Tibial artery (tissue), 4 donors: Measurements from ENCODE around the gene ANO1.

Experiments used
- DNase-seq, 2 donors: peaks; one replicate each; pipeline ENCODE4 v3.0.0-alpha.2; 2019
- H3K27ac ChIP-seq, 2 donors: fragments of 200-600 bp; sonication (generic) in 1 of 2; 1 replicate in 1 of 2; 2 replicates in 1 of 2; pipeline ENCODE4 v1.5.1; 2018 to 2019; ENCODE audit warnings: mild to moderate bottlenecking in 1 of 2
- H3K27me3 ChIP-seq, 2 donors: fragments of 200-600 bp; sonication (generic) in 1 of 2; one replicate each; pipeline versions ENCODE4 v1.5.1 to v1.6.0; 2016 to 2019
- H3K36me3 ChIP-seq, 3 donors: fragments of 200-600 bp; sonication (generic) in 2 of 3; one replicate each; pipeline ENCODE4 v1.5.1; 2016 to 2019; ENCODE audit warnings: mild to moderate bottlenecking in 2 of 3
- H3K4me1 ChIP-seq, 4 donors: fragments of 200-600 bp; sonication (generic) in 2 of 4; 1 replicate in 3 of 4; 2 replicates in 1 of 4; pipeline ENCODE4 v1.5.1; 2016 to 2019
- H3K4me3 ChIP-seq, 2 donors: fragments of 200-600 bp; sonication (generic) in 1 of 2; 1 replicate in 1 of 2; 2 replicates in 1 of 2; pipeline ENCODE4 v1.5.1; 2018 to 2019; ENCODE audit warnings: mild to moderate bottlenecking in 2 of 2
- H3K9me3 ChIP-seq, 3 donors: fragments of 200-600 bp; sonication (generic) in 1 of 3; one replicate each; pipeline ENCODE4 v1.5.1; 2016 to 2019
- CTCF ChIP-seq, 2 experiments: fragments of 200-600 bp in 1 of 2; fragments of 450-650 bp in 1 of 2; IDR thresholded peaks; one replicate each; pipeline ENCODE4 v1.5.1; 2017 to 2019; ENCODE audit warnings: antibody characterized with exemption in 2 of 2, mild to moderate bottlenecking in 1 of 2, moderate library complexity in 1 of 2
- intact Hi-C: fragments of 100-400 bp; cut with DNase I; formaldehyde crosslinking; loops from one replicate; pipeline ENCODE4 v1.15.0; 2023; ENCODE audit warnings: low total_unique reads

The ANO1 gene

DNA sequence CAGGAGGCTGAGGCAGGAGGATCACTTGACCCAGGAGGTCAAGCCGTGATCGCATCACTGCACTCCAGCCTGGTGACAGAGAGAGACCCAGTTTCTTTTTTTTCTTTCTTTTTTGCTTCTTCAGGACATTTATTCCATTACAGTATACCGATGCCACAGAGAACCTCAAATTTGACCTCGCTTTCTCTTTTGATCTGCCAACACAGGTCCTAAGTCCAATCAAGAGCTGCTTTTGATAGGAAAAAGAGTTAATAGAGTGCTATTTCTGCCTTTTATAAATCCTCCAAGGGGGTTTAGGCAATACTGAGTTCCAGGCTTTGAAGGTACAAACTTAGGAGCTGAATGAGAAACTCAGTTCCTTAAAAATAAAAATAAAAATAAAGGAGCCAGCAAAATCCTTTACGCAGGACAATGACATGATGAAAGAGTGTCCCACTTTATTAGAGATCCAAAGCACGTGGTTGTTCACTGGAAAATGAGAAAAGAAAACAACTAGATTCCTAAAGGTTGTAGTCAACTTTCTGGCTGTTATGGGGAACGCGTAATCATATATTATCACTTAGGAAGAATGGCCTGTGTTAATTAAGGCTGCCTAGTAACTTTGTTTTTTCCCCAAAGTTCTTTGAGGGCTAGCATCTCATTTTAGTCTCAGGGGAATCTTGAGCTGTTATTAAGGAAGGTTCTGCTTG is 152.2 kb downstream of the ANO1 start:
- H3K27ac ChIP-seq: no peak overlapping the region
- no peak for TF ChIP-seq CTCF (IDR thresholded peaks at IDR 0.05)
- no peaks in the 10 kb centered on the region for H3K9me3 ChIP-seq
- peaks cover 0 to 15% (median 4%) of the 10 kb centered on the region in 4 donors for H3K4me1 ChIP-seq
- no peaks in the 10 kb centered on the region for H3K36me3 ChIP-seq
- intact Hi-C loops: no loop called here
- H3K4me3 ChIP-seq: no peak overlapping the region
- no peaks in the 10 kb centered on the region for H3K27me3 ChIP-seq
- DNase-seq: no peak

DNA sequence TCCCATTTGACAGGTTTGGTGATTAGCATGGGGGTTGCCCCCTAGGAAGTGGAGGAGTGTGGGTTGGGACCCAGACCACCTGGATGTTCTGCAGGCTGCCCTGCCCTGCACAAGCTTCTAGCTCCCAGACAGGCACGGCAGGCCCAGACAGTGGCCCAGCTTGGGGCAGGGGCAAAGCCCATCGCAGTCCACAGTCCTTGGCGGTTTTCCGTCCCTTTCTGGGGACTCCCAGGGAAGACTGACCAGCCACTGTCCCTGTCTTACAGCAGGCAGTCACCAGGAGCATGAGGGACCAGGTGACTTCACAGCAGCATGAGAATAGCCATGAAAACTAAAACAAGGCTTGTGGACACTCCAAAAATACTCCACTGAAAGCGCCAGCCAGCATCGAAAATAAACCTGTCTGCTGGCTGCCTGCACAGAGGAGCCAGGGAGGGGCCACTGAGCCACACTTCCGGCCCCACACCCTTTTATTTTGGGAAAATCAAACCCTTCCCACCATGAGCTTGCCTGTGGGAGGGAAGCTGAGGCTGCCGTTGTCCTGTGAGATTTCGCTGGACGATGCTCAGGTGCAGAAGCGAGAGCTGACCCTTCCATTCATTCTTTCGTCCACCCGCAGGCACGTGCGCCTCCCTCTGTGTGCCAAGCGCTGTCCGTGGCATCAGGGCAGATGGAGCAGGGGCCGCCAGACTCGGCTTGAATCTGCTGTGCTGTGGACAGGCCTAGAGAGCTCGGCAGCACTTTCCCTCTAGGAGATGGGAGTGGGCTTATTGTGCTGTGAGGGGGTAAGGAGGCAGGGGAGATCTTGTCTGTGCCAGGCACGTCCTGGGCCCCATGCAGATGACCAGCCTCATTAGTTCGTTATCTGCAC is 153.0 kb downstream of the ANO1 start:
- no peaks in the 10 kb centered on the region for H3K27me3 ChIP-seq
- no peak for DNase-seq
- TF ChIP-seq CTCF (IDR thresholded peaks at IDR 0.05): no peak
- H3K4me1 ChIP-seq: peaks cover 0 to 15% (median 4%) of the 10 kb centered on the region in 4 donors
- no peaks in the 10 kb centered on the region for H3K9me3 ChIP-seq
- no peak overlapping the region for H3K4me3 ChIP-seq
- no peaks in the 10 kb centered on the region for H3K36me3 ChIP-seq
- H3K27ac ChIP-seq: no peak overlapping the region
- intact Hi-C loops: no loop called here

DNA sequence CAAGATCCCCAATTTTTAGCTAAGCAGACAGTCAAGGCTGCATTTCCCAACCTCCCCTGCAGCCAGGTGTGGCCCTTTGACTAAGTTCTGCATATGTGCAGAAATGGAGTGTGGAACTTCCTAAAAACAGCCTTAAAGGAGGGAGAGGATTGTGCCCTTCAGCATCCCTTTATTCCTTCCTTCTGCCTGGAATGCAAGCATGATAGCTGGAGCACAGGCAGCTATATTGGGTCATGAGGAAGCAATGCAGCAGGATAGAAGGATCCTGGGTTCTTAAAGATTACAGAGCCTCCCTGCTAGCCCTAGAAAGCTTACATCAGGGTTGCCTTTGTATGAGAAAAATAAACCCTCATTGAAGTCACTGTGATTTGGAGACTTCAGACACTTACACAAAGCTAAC is 154.9 kb downstream of the ANO1 start:
- Histone ChIP-seq H3K4me1 (peaks cover 0 to 15% (median 4%) of the 10 kb centered on the region in 4 donors), H3K9me3 (no peaks in the 10 kb centered on the region), H3K27ac (no peak overlapping the region), H3K27me3 (no peaks in the 10 kb centered on the region), H3K4me3 (no peak overlapping the region), H3K36me3 (no peaks in the 10 kb centered on the region)
- no peak for DNase-seq
- intact Hi-C loops: no loop called here
- TF ChIP-seq CTCF (IDR thresholded peaks at IDR 0.05): no peak

- Histone ChIP-seq H3K27me3 (no peaks in the 10 kb centered on the region), H3K36me3 (no peaks in the 10 kb centered on the region), H3K9me3 (no peaks in the 10 kb centered on the region), H3K4me3 (no peak overlapping the region), H3K4me1 (peaks cover 0 to 15% (median 4%) of the 10 kb centered on the region in 4 donors), H3K27ac (no peak overlapping the region)
- no peak for DNase-seq
- intact Hi-C loops: no loop called here
- TF ChIP-seq CTCF (IDR thresholded peaks at IDR 0.05): no peak
Measured at GRCh38 chr11:70233511-70233934, 155.4 kb downstream of the ANO1 start.

DNA sequence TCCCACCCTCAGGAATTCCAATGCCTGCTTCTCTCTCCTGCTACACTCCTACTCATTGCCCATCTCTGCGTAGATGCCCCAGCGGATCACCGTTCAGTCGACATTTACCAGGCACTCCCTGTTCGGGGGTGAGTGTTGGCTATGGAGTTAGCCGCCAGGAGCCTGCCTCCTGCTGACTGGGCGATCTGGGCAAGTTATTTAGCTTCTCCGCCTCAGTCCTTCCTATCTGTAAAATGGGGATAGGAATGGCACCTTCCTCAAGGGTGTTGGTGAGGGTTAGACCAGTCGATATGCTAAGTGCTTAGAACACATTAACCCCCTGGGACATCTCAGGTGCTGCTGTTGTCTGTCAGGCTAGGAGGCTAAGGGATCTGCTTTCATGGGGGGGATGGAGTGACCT is 155.8 kb downstream of the ANO1 start:
- no peak for TF ChIP-seq CTCF (IDR thresholded peaks at IDR 0.05)
- Histone ChIP-seq H3K9me3 (no peaks in the 10 kb centered on the region), H3K4me3 (no peak overlapping the region), H3K4me1 (peaks cover 0 to 15% (median 4%) of the 10 kb centered on the region in 4 donors), H3K27ac (no peak overlapping the region), H3K36me3 (no peaks in the 10 kb centered on the region), H3K27me3 (no peaks in the 10 kb centered on the region)
- intact Hi-C loops: no loop called here
- no peak for DNase-seq
